Measurements from ENCODE around the gene CLCN1. TPM values are rescaled to one million over a fixed set of nuclear protein-coding genes. Genes with fewer than 3 reads are reported as not detected.

Gene CLCN1
- polyA plus RNA-seq, 3 donors = 0.04 to 0.76 (median 0.11) TPM

DNA sequence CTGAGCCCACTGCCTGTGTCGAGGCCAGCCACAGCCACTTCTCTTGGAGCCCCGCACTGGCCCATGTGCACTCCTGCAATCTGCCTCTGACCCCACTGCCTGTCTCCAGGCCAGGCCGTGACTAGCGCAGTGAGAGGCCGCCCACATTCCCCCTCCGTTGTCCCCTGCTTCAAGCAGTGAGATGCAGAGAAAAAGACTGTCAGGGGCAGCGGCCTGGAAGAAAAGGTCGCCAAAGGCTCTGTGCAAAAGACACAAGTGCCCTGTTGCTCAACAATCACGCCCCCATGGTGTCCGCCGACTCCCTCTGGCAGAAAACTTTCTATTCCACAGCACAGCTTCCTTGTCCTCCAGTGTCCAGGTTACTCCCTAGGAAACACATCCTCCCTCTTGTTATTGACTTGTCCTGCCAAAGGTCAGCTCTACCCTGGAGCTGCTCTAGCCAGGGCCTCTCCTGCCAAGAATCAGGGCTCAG, 36.7 kb downstream of the CLCN1 start:
- H3K27ac ChIP-seq (ENCODE audit: low read depth in 1 of 2, low read length in 2 of 2) = no peak overlapping the region
- no peaks in the 10 kb centered on the region for H3K9me3 ChIP-seq (replicated peaks in 1 of 2; ENCODE audit: control insufficient read depth in 1 of 2, insufficient read depth in 1 of 2, low read length in 2 of 2)
- Mint-ChIP-seq H3K9me3 (peaks cover 0 to 3% (median 0%) of the 10 kb centered on the region in 7 donors), H3K27me3 (ENCODE audit: low read depth in 3 of 3) (peaks cover 3 to 4% (median 4%) of the 10 kb centered on the region in 3 donors), H3K36me3 (peaks cover 3 to 8% of the 10 kb centered on the region in 2 donors), H3K4me3 (no peak overlapping the region), H3K27ac (no peak overlapping the region), H3K4me1 (peaks cover 4% of the 10 kb centered on the region)
- intact Hi-C loops (cut with micrococcal nuclease) = no loop called here
- no peaks in the 10 kb centered on the region for H3K27me3 ChIP-seq (ENCODE audit: control insufficient read depth in 2 of 2, insufficient read depth in 2 of 2, low read length in 2 of 2)
- no peak overlapping the region for H2AFZ ChIP-seq (ENCODE audit: insufficient read depth, low read depth, low read length, poor library complexity, severe bottlenecking)
- no peaks in the 10 kb centered on the region for H4K20me1 ChIP-seq (ENCODE audit: insufficient read depth, low read length)
- H3K4me3 ChIP-seq (replicated peaks in 1 of 3; ENCODE audit: low read depth in 2 of 3, low read length in 3 of 3) = no peak overlapping the region
- H3K79me2 ChIP-seq (ENCODE audit: insufficient read depth, low read length) = no peaks in the 10 kb centered on the region
- no peak for TF ChIP-seq CTCF (IDR thresholded peaks at IDR 0.05)
- no peaks in the 10 kb centered on the region for H3K4me1 ChIP-seq (ENCODE audit: control insufficient read depth in 1 of 2, insufficient read depth in 2 of 2, low read length in 2 of 2)
- no peak overlapping the region for H3K4me2 ChIP-seq (replicated peaks; ENCODE audit: extremely low read depth, low read length, poor library complexity, severe bottlenecking)
- no peak overlapping the region for H3K9ac ChIP-seq (ENCODE audit: insufficient read depth, low read length, poor library complexity, severe bottlenecking)
- 78% methylated on average over 11 of the region's 11 CpGs for WGBS (ENCODE audit: insufficient coverage)
- DNase-seq = no peak
- H3K36me3 ChIP-seq (replicated peaks in 1 of 2; ENCODE audit: control insufficient read depth in 1 of 2, insufficient read depth in 2 of 2, low read length in 2 of 2) = no peaks in the 10 kb centered on the region

DNA sequence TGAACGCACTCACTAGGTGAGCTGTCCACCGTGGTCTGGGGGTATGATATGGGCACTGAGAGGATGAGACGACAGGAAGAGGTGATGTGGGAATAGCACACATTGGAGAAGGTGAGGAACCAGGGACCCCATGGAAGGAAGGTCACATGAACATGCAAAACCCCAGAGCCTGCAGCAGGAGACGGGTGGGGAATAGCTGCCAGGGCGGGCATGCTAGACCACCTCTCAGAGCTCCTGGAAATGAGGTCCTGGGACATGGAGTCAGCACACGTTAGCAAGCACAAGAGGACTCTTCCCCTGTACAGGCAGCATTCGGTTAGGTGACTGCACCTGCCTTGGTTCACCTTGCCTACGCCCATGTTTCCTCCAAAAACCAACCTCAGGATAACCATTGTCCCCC, 38.5 kb downstream of the CLCN1 start:
- no peak overlapping the region for H3K4me3 Mint-ChIP-seq
- Histone ChIP-seq H2AFZ (ENCODE audit: insufficient read depth, low read depth, low read length, poor library complexity, severe bottlenecking) (no peak overlapping the region), H3K36me3 (replicated peaks in 1 of 2; ENCODE audit: control insufficient read depth in 1 of 2, insufficient read depth in 2 of 2, low read length in 2 of 2) (no peaks in the 10 kb centered on the region), H3K4me3 (replicated peaks in 1 of 3; ENCODE audit: low read depth in 2 of 3, low read length in 3 of 3) (no peak overlapping the region), H3K79me2 (ENCODE audit: insufficient read depth, low read length) (no peaks in the 10 kb centered on the region), H3K27me3 (ENCODE audit: control insufficient read depth in 2 of 2, insufficient read depth in 2 of 2, low read length in 2 of 2) (no peaks in the 10 kb centered on the region), H3K9me3 (replicated peaks in 1 of 2; ENCODE audit: control insufficient read depth in 1 of 2, insufficient read depth in 1 of 2, low read length in 2 of 2) (no peaks in the 10 kb centered on the region), H3K27ac (ENCODE audit: low read depth in 1 of 2, low read length in 2 of 2) (no peak overlapping the region), H3K4me2 (replicated peaks; ENCODE audit: extremely low read depth, low read length, poor library complexity, severe bottlenecking) (no peak overlapping the region), H3K4me1 (ENCODE audit: control insufficient read depth in 1 of 2, insufficient read depth in 2 of 2, low read length in 2 of 2) (no peaks in the 10 kb centered on the region), H3K9ac (ENCODE audit: insufficient read depth, low read length, poor library complexity, severe bottlenecking) (no peak overlapping the region), H4K20me1 (ENCODE audit: insufficient read depth, low read length) (no peaks in the 10 kb centered on the region)
- peaks cover 0 to 3% (median 0%) of the 10 kb centered on the region in 7 donors for H3K9me3 Mint-ChIP-seq
- H3K27ac Mint-ChIP-seq = no peak overlapping the region
- DNase-seq = no peak
- 89% methylated on average over 6 of the region's 8 CpGs for WGBS (ENCODE audit: insufficient coverage)
- H3K27me3 Mint-ChIP-seq (ENCODE audit: low read depth in 3 of 3) = peaks cover 7 to 12% (median 10%) of the 10 kb centered on the region in 3 donors
- intact Hi-C loops (cut with micrococcal nuclease) = no loop called here
- peaks cover 3 to 10% of the 10 kb centered on the region in 2 donors for H3K36me3 Mint-ChIP-seq
- peaks cover 4% of the 10 kb centered on the region for H3K4me1 Mint-ChIP-seq
- no peak for TF ChIP-seq CTCF (IDR thresholded peaks at IDR 0.05)
